HG03025 (cell line): ENCODE results near the gene MAPK1IP1L.

Experiments used
- ATAC-seq: cut with Tn5 transposase; IDR thresholded peaks from one replicate; pipeline ENCODE4 v1.9.1; 2021; ENCODE audit warnings: mild to moderate bottlenecking, moderate library complexity; ENCODE audit not compliant: unreplicated experiment, low FRiP score

Gene MAPK1IP1L

GRCh38 chr14:55092341-55092740 lies 40.9 kb downstream of the MAPK1IP1L start:
- ATAC-seq: no peak

DNA sequence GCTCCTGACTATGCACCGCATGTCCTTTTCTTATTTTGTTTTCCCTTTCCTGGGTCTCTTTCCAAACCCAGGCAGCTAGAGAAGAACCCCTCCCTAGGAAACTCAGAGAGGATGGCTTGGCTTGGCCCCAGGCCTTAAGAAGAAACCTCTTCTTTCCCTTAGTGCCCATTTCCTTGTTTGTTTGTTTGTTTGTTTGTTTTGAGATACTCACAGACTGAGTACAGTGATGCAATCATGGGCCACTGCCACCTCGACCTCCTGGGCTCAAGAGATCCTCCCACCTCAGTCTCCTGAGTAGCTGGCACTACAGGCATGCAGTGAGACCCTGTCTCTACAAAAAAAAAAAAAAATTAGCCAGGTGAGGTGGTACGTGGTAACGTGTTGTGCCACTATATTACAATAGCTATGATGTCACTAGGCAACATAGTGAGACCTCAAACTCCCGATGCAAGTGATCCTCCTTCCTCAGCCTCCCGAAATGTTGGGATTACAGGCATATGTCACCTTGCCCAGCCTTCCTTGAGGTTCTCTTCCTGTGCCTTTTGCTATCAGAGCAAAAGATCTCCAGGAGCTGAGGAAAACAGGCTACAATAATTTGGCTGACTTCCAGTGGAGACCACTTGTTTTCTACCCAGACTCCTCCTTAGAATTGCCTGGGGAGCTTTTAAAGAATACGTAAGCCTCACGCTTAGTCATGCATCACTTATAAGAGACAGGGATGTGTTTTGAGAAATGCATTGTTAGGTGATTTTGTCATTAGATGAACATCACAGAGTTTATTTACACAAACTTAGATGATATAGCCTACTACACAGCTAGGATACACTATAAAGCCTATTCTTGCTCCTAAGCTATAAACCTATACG lies 43.1 kb downstream of the MAPK1IP1L start:
- ATAC-seq: no peak

- ATAC-seq: peak; percentile 68
Observed at GRCh38 chr14:55097881-55098560, 46.6 kb downstream of the MAPK1IP1L start.

DNA sequence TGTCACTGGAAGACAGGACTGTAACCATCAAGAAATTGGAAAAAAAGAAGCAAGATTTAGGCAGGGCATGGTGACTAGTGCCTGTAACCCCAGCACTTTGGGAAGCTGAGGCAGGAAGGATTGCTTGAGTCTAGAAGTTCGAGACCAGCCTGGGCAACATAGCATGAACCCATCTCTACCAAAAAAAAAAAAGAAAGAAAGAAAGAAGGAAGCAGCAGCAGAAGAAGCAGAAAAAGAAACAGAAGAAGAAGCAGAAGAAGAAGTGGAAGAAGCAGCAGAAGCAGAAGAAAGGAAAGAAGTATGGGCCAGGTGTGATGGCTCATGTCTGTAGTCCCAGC lies 47.1 kb downstream of the MAPK1IP1L start:
- ATAC-seq: no peak

GRCh38 chr14:55099756-55100155 lies 48.3 kb downstream of the MAPK1IP1L start:
- no peak for ATAC-seq

- no peak for ATAC-seq
Observed at GRCh38 chr14:55101698-55102097, 50.3 kb downstream of the MAPK1IP1L start.

DNA sequence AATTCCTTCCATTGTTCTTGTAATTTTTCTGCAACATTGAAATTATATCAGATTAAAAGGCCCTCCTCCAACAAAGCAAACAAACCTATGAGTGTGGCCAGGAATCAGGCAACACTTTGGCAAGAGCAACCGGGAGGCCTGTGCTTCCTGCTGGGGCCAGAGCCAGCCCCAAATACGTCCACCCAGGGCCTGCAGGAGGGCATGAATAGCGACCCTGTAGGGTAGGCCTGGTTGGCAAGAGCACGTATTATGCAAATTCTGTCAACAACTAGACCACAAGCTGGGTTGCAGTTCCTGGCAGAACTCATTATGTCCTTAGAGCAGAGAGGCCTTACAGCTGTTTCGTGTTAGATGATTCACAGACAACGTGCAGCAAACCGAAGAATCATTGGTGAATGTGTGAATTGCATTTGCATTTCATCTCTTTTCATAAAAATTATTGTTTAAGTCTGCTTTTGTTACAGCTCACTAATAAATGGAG lies 50.7 kb downstream of the MAPK1IP1L start:
- peak; percentile 51 for ATAC-seq

GRCh38 chr14:55103005-55103640 lies 51.7 kb downstream of the MAPK1IP1L start:
- peak; percentile 32 for ATAC-seq

DNA sequence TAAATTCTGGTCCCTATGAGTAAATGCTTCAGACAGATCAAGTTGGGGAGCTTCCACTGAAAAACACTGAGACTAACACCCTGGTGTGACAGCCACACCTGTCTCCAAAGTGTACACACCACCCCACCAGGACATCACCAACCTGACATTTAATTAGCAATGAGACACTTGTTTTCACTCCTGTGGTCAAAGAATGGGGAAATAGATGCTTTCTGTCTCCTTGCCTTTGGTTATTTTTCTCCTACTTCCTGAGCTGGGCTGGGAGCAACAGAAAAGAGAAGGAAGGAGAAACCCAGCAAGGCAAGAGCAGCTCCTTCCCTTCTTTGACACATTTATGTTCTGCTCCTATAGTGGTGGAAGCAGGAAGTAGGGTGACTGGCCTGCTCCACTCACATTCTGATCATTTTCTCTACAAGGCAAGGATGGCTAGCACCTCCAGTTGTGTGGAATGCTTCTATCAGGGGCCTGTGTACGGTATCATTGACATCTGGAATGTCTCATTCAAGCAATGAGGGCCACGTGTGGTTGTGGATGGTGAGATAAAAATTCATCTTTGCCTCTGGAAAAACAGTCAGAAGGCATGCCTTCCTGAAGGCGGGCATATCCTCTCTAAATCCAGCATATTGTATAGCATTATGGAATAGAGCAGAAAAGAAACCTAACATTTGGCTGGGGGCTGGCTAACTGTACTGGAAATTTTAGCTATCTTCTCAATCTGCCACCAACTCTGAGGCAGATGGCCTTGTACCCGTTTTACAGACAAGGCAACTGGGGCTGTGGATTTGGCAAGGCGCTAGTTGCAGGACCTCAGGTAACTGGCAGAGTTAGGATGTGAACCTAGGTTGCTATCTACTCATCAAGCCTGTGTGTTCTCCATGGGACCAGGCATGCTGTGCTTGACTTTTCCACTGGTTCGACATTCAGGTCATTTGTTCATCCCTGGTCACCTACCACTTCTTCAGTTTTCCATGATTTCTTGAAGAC lies 52.8 kb downstream of the MAPK1IP1L start:
- no peak for ATAC-seq

DNA sequence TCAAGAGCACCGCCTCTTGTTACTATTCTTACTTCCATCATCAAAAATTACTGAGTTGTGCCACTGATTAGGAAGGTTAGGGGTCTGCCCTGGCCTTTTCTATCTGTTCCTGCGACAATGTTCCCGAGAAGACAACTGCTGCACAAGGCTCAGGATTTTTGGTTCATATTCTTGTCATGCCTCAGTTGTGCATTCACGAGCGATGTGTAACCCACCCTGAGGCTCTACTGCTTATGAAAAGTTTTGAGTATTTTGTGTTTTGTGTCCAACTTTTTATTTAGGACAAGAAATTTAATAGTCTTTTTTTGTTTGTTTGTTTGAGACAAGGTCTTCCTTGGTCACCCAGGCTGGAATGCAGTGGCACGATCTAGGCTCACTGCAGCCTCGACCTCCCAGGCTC lies 54.5 kb downstream of the MAPK1IP1L start:
- ATAC-seq: no peak

DNA sequence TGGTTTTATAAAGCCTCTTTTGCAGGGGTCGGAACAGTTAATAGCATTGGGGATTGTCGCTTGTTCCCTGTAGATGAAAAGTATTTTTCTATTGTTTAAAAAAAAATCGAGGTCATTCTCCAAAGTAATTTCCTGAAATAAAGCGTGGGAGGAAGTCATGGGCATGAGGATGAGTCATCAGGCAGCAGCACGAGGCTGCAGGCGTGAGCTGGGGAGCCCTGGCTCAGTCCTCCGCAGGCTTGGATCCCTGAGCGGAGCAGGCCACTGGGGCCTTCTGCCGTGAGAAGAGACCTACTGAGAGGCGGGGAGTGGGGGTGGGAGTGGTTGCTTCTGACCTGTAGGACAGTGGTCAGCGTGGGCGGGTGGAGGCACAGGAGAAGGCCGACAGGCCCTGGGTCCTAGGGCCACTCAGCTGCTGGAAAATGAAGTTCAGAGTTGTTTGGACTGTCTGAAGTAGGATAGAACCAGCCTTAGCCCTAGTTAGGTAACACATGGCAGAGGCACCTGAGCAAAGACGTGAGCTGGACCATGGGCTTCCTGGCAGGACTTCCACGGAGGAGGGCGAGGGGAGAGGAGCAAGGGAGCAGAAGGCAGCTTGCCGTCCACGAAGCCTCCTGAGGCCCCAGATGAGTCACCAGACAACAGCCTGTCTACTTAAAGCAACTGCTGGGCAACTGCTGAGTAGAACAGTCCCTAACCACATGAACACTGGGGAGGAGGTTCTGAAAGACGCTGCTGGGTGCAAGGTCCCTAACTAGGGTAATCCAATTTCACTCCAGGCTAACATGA lies 56.5 kb downstream of the MAPK1IP1L start:
- no peak for ATAC-seq

GRCh38 chr14:55109836-55110235 lies 58.4 kb downstream of the MAPK1IP1L start:
- no peak for ATAC-seq

- no peak for ATAC-seq
Observed at GRCh38 chr14:55111122-55111708, 59.8 kb downstream of the MAPK1IP1L start.

DNA sequence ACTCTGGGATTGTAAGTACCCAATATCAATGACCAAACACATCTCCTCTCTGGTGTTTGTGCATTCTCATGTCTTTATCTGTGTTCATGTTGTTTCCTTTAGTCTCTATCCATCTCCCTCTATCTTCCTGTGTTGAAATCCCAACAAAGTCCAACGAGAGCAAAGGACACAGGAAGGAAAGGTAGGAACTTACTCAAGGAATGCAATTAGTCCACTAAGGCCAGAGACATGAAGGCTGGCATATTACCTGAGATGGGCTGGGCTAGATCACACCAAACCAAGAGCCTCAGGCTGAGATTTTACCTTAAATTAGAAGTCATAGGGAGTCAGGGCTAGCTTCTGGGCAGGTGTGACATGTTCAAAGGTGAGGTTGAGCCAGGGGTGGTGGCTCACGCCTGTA lies 63.3 kb downstream of the MAPK1IP1L start:
- ATAC-seq: no peak

DNA sequence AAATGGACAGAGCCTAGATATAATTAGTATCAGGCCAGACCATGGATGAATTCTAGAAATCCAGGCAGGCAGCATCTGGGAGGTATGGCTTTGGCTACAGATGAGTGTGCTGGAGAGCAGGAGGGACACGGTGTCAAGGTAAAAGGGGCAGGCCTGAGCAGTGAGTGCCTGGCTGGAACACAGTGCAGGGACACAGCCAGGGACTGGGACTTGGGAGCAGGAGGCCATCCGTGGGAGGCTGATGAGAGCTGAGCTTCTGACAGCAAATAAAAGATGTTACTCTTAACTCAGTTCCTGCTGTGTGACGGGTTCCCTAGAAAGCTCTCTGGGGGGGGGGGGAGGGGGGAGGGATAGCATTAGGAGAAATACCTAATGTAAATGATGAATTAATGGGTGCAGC lies 64.0 kb downstream of the MAPK1IP1L start:
- no peak for ATAC-seq

DNA sequence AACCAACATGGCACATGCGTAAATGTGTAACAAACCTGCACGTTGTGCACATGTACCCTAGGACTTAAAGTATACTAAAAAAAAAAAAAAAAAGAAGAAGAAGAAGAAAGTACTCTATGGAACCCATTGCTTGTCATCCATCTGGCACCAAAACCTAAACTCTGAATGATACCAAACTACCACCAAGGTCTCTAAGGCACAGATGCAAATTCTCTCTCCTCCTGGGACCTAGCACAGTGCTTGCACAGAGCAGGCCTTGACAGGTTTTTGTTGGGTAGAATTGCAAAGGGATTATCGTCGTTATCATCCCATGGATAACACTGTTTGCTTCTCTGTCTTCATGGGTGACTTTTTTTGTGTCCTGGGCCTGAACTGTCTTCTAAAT lies 64.4 kb downstream of the MAPK1IP1L start:
- no peak for ATAC-seq

- ATAC-seq: no peak
Observed at GRCh38 chr14:55116246-55117030, 65.0 kb downstream of the MAPK1IP1L start.

GRCh38 chr14:55117803-55118441 lies 66.5 kb downstream of the MAPK1IP1L start:
- ATAC-seq: no peak
